AG04449 (cell line): ENCODE data around the gene ACACB.

Experiments
- CTCF ChIA-PET: fragments of 350-600 bp; formaldehyde crosslinking; extraction: SDS; loops from one replicate; lab custom pipeline; 2021; ENCODE audit warnings: antibody characterized with exemption; lab: Yijun Ruan, JAX
- POLR2A ChIA-PET: fragments of 400-600, 350-600 bp; formaldehyde crosslinking; extraction: SDS; loops from one replicate; lab custom pipeline; 2020; ENCODE audit warnings: antibody characterized with exemption, inconsistent platforms; lab: Yijun Ruan, JAX
- DNase-seq: peaks from one replicate; pipeline ENCODE4 v3.0.0-alpha.2; 2010; ENCODE audit warnings: low read depth, low spot score
- H3K4me3 ChIP-seq: 2 replicates; pipeline ENCODE4 v1.5.1; 2011; ENCODE audit warnings: low read depth, mild to moderate bottlenecking, control low read depth, low read length
- TF ChIP-seq, protein P1 (sequence below): IDR thresholded peaks from one replicate; pipeline ENCODE4 v1.5.1; 2011; ENCODE audit warnings: mild to moderate bottlenecking, moderate library complexity, low read length, control low read depth, inconsistent platforms; ENCODE audit not compliant: insufficient read depth; ENCODE audit errors: missing control alignments

ACACB gene

DNA sequence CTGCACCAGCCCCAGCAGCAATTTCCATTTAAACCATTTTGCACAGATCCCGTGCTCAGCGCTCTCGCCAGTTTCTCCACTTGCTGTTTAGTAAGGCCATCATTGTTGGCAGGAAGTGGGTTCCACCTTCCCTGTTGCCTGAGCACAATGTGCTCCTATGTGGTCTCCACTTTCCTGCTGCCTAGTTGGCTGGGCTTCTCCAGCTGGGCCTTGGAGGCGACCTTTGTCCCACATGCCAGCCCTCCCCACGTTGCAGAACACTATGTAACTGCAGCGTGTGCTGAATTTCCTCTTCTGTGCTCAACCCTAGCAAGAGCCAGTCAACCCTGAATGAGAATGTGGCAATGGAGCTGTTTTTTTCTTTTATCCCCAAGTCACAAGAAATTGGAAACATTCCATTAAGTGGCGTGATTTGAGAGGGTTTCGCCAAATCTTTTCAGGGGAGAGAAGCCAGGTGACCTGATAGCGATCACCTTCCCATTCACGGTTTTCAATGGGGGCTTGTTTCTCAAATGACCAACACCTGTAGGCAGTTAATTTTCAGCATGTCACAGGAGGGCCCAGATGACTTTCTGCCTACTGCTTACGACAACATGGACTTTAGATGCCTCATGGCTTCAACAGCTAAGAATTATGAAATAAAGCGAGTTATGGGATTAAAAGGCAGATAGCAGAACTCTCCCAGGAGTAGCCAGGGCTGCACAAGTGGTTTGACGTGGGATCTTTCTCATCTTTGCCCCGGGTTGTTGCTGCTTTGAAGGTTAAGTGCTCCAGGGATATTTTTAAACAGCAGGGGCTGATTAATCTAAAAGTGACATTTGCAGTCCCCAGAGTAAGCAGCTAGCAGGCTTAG is at the start of gene ACACB:
TSS of gene ACACB (plus strand) at position 830 of the 853 bp plus-strand sequence. CDS start 22,819 bp downstream, outside the sequence.
- no peak for DNase-seq
- ChIA-PET POLR2A (no interaction called here), CTCF (interaction anchor here (0.7 to 4.7 kb wide), 3 partner anchors 14 to 271 kb away, joined by 3 to 22 read pairs (median 3); no protein-coding TSS in a partner anchor)
- TF ChIP-seq, protein P1, sequence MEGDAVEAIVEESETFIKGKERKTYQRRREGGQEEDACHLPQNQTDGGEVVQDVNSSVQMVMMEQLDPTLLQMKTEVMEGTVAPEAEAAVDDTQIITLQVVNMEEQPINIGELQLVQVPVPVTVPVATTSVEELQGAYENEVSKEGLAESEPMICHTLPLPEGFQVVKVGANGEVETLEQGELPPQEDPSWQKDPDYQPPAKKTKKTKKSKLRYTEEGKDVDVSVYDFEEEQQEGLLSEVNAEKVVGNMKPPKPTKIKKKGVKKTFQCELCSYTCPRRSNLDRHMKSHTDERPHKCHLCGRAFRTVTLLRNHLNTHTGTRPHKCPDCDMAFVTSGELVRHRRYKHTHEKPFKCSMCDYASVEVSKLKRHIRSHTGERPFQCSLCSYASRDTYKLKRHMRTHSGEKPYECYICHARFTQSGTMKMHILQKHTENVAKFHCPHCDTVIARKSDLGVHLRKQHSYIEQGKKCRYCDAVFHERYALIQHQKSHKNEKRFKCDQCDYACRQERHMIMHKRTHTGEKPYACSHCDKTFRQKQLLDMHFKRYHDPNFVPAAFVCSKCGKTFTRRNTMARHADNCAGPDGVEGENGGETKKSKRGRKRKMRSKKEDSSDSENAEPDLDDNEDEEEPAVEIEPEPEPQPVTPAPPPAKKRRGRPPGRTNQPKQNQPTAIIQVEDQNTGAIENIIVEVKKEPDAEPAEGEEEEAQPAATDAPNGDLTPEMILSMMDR: no peak
- H3K4me3 ChIP-seq: no peak within 1 kb of the TSS

DNA sequence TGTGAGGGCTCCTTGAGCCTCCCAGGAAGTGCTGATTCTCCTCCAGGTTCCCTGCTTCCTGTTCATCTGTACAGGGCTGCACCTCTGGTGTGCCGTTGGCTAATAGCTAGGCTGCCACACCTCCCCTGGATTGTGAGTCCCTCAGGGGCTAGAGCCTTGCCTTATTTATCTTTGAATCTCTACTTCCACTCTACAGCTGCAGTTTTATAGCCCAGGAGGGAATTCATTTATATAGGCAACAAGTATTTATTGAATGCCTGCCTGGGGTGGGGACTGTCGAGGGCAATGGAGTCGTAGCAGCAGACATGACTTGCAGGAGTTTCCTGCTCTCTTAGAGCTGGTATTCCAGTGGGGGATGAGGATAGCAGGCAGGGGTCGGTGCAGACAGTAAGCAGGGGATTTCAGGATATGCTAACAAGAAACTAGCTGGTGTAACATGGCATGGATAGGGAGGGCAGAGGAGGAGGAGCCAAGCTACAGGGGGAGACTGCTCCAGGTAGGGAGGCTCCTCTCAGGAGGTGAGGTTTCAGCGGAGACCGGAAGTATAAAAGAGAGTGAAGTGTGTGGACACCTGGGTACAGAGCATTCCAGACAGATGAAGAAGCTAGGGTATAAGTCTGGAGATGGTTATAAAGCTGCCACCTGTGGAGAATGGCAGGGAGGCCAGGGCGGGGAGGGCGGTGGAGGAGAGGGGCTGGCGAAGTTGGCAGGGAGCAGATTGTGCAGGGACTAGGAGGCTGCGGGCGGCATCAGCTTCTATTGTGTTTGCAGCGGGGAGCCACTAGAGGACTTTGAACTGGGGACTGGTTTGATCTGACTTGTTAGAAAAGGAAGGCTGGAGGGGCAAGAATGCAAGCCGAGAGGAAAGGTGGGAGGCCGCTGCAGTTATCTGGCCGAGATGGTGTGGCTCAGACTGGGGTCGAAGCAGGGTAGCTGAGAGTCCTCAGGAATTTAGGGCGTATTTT is 46.8 kb upstream of the ACACB start:
- H3K4me3 ChIP-seq: no peak overlapping the region
- ChIA-PET CTCF (interaction anchor here (2.2 kb wide), 1 partner anchor 23 kb away, joined by 6 read pairs; the partner anchor contains the start of gene ALKBH2), POLR2A (no interaction called here)
- DNase-seq: no peak
- TF ChIP-seq, protein P1: no peak

DNA sequence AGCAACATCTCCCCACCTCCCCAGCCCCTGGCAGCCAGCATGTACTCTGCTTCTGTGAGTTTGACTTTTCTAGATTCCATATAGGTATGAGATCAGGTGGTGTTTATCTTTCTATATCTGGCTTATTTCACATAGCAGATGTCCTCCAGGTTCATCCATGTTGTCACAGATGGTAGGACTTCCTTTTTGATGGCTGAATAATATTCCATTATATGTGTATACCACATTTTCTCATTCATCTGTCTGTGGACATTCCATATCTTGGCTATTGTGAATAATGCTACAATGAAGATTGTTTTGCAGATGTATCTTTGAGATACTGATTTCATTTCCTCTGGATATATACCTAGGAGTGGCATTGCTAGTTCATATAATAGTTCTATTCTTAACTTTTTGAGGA is 41.5 kb upstream of the ACACB start:
- TF ChIP-seq, protein P1: no peak
- no peak overlapping the region for H3K4me3 ChIP-seq
- ChIA-PET POLR2A (no interaction called here), CTCF (interaction anchor here (0.7 to 1.9 kb wide), 2 partner anchors 15 to 19 kb away, joined by 3 to 4 read pairs; no protein-coding TSS in a partner anchor)
- no peak for DNase-seq

DNA sequence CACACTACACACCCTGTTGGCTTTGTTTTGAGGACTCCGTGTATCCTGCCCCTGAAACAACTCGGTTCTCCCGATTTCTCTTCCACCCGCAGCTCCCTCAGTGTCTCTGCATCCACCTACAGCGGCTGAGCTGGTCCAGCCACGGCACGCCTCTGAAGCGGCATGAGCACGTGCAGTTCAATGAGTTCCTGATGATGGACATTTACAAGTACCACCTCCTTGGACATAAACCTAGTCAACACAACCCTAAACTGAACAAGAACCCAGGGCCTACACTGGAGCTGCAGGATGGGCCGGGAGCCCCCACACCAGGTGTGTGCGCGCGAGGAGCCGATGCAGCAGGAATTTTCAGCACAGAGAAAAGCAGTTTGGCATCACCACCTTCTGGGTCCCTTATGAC is 33.6 kb upstream of the ACACB start:
- no peak overlapping the region for H3K4me3 ChIP-seq
- TF ChIP-seq, protein P1: no peak
- CTCF ChIA-PET: interaction anchor here (1.4 kb wide), 1 partner anchor 10 kb away, joined by 3 read pairs; the partner anchor contains the start of gene ALKBH2
- no peak for DNase-seq
- POLR2A ChIA-PET: no interaction called here

DNA sequence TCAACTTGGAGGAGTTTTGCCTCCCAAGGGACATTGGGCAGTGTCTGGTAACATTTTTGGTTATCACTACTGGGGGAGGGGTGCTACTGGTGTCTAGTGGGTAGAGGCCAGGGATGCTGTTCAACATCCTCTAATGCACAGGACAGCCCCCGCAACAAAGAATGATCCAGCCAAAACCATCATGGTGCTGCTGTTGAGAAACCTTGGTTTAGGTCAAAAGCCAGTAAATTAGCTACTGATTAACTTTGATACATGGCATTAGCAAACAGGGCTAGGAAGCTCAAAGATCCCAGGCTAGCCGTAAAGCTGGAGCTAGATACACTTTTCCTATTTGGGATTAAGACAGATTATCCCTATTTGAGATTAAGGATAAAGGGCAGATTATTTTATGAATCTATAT is 32.0 kb upstream of the ACACB start:
- no peak overlapping the region for H3K4me3 ChIP-seq
- TF ChIP-seq, protein P1: no peak
- DNase-seq: no peak
- CTCF ChIA-PET: no interaction called here
- POLR2A ChIA-PET: interaction anchor here (0.5 kb wide), 1 partner anchor 318 kb away, joined by 3 read pairs; no protein-coding TSS in a partner anchor
